MG63 (cell line): ENCODE data around the gene SNRPD3. TPM values are rescaled to one million over a fixed set of nuclear protein-coding genes. Genes with fewer than 3 reads are reported as not detected.
"Not testable (repeated sequence)": the region's sequence is repeated elsewhere in the genome, so short reads cannot be mapped to it uniquely, and the experiment has no call there.

Experiments
- DNase-seq: peaks from one replicate; pipeline ENCODE4 v3.0.0-alpha.2; 2020
- H3K27me3 ChIP-seq: fragments of 250-450 bp; sonication (Bioruptor Pico); 2 replicates; pipeline ENCODE4 v1.5.1; 2020; ENCODE audit warnings: mild to moderate bottlenecking, moderate library complexity
- H3K36me3 ChIP-seq: fragments of 250-450 bp; sonication (Bioruptor Pico); 2 replicates; pipeline ENCODE4 v1.5.1; 2020; ENCODE audit warnings: mild to moderate bottlenecking, moderate library complexity
- H3K4me3 ChIP-seq: fragments of 250-450 bp; sonication (Bioruptor Pico); 2 replicates; pipeline ENCODE4 v1.5.1; 2020; ENCODE audit warnings: mild to moderate bottlenecking, moderate library complexity
- H3K9me3 ChIP-seq: fragments of 250-450 bp; sonication (Bioruptor Pico); 2 replicates; pipeline ENCODE4 v1.5.1; 2020; ENCODE audit warnings: mild to moderate bottlenecking, moderate library complexity
- total RNA-seq: library from RNA; depleted of rRNA; stranded (reverse); fragments of >200 nt; shearing (Covaris generic); gene quantifications from 2 replicates; pipeline ENCODE4 v1.2.3, GENCODE V29; 2014; ENCODE audit warnings: low replicate concordance

The SNRPD3 gene
- total RNA-seq, 1 experiment from 2014 or later, result 110 TPM

DNA sequence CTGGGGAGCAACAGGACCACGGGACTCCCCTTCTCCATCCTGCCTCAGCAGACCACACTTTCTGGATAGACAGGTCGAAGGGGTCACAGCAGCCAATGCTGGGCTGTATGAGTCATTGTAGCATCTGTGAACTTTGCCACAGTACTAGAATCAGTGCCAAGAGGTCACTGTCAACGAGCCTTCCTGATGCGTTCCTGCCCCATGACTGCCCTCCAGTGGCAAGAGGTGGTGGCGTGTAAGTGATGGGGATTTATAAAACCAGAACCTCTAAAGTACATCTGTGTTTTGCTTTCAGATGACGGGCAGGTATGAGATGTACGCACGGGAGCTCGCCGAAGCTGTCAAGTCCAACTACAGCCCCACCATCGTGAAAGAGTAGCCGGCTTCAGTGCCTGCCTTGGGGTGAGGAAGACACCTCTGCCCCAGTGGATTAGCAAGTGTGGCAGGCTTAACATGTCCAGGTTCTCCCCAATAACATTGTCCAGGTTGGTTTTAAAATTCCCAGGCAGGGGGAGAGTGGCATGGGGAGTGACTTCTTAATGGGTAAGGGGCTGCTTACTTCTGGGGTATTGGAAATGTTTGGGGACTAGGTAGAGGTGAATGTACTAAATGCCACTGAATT is 30.3 kb upstream of the SNRPD3 start:
- H3K27me3 ChIP-seq, result no peaks in the 10 kb centered on the region; the same call in 1 of the 2 replicates
- DNase-seq, result peak; percentile 71
- no peaks in the 10 kb centered on the region for H3K36me3 ChIP-seq
- H3K9me3 ChIP-seq, result no peaks in the 10 kb centered on the region
- H3K4me3 ChIP-seq, result no peak overlapping the region

DNA sequence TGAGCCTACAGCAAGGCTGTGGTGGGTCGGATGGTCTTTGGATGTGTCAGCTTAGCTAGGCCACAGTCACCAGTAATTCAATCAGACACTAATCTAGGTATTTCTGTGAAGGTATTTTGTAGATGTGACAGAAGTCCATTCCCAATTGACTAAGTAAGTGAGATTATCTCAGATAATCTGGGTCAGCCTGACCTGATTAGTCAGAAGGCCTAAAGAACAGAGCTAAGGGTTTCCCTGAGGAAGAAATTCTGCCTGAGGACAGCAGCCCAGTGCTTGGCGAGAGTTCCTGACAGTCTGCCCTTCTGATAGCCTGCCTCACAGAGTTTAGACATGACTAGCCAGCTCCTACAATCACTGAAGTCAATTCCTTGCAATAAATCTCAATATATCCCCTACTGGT is 29.6 kb upstream of the SNRPD3 start:
- Histone ChIP-seq H3K4me3 (no peak overlapping the region), H3K9me3 (no peaks in the 10 kb centered on the region), H3K36me3 (no peaks in the 10 kb centered on the region), H3K27me3 (no peaks in the 10 kb centered on the region; the same call in 1 of the 2 replicates)
- no peak for DNase-seq

DNA sequence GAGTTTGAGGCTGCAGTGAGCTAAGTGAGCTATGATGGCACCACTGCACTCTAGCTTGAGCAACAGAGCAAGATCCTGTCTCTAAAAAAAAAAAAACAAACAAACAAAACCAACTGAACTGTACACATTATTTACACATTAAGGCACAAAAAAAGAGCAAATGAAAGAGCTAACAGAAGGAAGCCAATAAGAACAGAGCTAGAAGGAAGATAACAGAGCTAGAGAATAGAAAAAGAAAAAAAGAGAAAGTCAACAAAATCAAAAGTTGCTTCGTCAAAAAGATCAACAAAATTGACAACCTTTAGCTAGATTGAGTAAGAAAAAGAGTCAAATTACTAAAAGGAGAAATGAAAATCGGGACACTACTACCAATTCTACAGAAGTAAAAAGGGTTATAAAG is 25.9 kb upstream of the SNRPD3 start:
- H3K27me3 ChIP-seq, result no peaks in the 10 kb centered on the region; the same call in 1 of the 2 replicates
- H3K4me3 ChIP-seq, result no peak overlapping the region
- H3K36me3 ChIP-seq, result no peaks in the 10 kb centered on the region
- no peaks in the 10 kb centered on the region for H3K9me3 ChIP-seq
- DNase-seq, result no peak

DNA sequence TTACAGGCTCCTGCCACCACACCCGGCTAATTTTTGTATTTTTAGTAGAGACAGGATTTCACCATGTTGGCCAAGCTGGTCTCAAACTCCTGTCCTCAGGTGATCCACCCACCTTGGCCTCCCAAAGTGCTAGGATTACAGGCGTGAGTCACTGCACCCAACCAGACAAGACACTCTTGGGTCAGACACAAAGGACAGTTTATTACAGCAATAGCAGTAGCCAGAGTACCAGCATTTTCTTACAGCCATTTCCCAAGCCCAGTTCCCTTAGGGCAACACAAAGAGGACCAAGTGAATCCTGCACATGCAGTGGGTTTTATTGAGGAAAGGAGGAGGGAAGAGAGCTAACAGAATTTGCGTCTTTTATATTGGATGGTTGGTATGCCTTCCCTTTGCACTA is 24.8 kb upstream of the SNRPD3 start:
- H3K9me3 ChIP-seq, DNase-seq, H3K36me3 ChIP-seq, H3K27me3 ChIP-seq, H3K4me3 ChIP-seq: not testable (repeated sequence)

DNA sequence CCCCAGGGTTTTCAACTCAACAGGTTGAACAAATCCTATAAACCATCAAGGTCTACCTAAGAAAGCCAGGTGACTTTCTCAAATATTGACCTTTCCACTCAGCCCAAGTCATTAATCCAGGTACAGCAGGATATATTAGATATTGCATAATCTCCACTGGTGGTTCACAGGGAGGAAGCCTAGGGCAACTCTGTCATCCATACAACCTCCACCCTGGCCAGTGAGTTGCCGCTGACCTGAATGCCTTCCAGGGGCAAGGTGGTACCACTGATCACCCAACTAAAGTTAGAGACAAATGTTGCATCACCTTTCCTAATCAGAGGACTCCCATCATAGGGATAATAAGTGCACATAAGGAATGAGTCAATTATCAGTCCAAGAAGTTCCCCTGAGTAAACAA is 23.7 kb upstream of the SNRPD3 start:
- no peaks in the 10 kb centered on the region; the same call in 1 of the 2 replicates for H3K27me3 ChIP-seq
- no peak overlapping the region for H3K4me3 ChIP-seq
- no peaks in the 10 kb centered on the region for H3K9me3 ChIP-seq
- no peaks in the 10 kb centered on the region for H3K36me3 ChIP-seq
- no peak for DNase-seq

DNA sequence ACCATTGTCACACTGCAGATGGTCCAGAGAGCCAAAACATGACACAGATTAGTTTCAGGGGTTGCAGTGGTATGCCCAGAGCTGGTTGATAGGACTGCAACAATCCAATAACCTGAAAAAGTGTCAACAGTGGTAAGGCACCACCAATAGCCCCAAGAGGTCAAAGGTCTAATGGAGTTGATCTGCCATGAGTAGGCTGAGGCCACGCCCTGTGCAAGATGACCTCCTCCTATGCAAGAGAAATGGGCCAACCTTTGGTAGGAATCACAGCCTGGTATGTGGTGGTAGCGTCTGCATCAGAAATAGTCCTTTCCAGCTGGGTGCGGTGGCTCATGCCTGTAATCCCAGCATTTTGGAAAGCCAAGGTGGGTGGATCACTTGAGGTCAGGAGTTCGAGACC is 20.5 kb upstream of the SNRPD3 start:
- Histone ChIP-seq H3K4me3 (no peak overlapping the region), H3K9me3 (no peaks in the 10 kb centered on the region), H3K27me3 (no peaks in the 10 kb centered on the region), H3K36me3 (peaks cover 2% of the 10 kb centered on the region; the same call in 1 of the 2 replicates)
- no peak for DNase-seq

DNA sequence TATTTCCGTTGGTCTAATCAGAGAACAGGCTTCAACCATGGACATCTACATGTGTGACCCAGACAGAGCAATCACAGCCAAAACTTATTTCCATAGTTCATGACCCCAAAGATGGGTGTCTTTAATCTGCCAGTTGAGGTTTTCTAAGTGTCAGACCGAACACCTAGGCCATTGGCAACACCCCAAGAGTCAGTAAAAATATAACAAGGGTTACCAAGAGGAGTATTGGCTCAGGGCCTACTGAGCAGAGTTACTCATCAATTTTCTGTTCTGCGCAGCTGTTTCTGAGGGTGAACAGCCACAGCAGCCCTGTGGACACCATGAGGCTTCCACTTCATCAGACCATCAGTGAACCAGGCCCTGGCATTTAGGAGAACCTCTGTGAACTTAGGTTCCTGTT is 19.7 kb upstream of the SNRPD3 start:
- peaks cover 2% of the 10 kb centered on the region for H3K36me3 ChIP-seq
- H3K27me3 ChIP-seq, result no peaks in the 10 kb centered on the region
- no peak for DNase-seq
- no peak overlapping the region for H3K4me3 ChIP-seq
- H3K9me3 ChIP-seq, result no peaks in the 10 kb centered on the region

DNA sequence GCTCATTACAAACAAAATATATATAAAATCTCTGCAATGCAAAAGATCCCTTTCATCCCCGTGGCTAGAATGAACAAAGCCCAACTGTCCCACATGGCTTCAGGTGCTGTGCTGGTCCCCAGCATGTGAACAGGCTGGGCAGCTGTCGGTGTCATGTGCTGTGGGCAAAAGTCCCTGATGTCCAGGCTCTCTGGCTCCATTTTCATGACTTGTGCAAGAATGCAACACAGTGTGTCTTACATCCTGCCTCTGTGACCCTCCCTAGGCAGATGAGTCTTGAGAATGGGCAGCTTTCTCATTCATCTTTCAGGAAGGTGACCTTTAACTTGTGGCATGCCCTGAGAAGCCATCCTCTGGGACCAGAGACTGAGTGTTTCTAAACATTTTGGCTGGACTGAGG is 15.3 kb upstream of the SNRPD3 start:
- Histone ChIP-seq H3K36me3 (peaks cover 30% of the 10 kb centered on the region), H3K27me3 (no peaks in the 10 kb centered on the region), H3K4me3 (no peak overlapping the region), H3K9me3 (no peaks in the 10 kb centered on the region)
- DNase-seq, result no peak

DNA sequence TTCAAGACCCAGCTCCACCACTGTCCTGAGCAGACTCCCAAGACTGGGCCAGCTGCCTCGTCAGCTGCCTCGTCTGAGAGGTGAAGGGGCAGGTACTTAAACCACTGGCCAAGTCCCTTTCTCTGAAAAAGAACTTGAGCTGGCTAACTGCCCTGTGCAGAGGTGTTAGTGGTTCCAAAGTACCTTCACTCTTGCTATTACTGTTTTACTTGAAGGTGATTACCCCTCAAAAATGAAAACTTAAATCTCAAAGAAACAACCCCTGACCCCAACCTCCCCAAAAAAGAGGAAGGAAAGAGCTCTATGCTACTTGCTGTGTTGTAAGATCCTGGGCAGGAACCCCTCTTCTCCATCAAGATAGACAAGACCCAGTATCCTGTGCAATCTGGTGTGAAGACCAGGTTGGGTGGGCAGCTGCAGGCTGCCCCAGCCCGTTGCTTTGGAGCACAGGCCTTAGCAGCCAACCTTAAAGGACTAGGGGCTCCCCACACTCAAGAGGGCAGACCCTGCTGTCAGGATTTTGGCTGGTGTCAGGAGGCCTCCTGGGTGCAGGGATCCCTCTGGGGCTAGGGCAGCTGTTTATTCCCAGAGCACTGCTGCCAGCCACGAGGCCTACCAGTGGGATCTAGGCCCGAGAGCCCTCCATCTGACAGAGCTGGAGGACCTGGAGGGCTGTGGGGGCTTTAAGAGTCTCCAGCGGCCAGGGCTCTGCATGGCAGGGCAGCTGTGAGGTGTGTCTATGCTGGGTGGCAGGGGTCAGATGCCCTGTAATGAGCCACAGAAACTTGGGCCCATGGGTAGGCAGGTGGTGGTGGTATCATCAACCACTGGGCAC is 13.9 kb upstream of the SNRPD3 start:
- no peaks in the 10 kb centered on the region for H3K9me3 ChIP-seq
- peaks cover 36% of the 10 kb centered on the region for H3K36me3 ChIP-seq
- DNase-seq, result no peak
- no peak overlapping the region for H3K4me3 ChIP-seq
- H3K27me3 ChIP-seq, result no peaks in the 10 kb centered on the region

DNA sequence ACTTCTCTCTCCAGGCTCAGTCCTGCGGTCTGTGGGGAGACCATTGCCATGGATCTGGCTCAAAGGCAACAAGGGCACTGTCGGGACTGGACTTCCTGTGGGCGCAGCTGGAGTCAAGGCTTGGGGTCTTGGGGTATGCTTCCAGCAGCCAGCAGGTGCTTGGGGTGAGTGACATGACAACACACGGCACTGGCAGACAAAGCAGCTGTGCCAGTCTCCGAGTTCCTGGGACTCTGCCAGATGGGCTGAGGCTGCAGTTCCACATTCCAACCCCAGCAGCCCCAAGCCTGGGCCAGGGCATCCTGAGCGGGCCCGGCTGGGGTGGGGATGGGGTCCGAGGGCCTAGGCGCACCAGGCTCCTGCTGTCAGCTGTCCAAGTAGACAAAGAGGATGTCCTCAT is 13.2 kb upstream of the SNRPD3 start:
- Histone ChIP-seq H3K9me3 (no peaks in the 10 kb centered on the region), H3K4me3 (no peak overlapping the region), H3K36me3 (peaks cover 42% of the 10 kb centered on the region), H3K27me3 (no peaks in the 10 kb centered on the region)
- DNase-seq, result no peak

DNA sequence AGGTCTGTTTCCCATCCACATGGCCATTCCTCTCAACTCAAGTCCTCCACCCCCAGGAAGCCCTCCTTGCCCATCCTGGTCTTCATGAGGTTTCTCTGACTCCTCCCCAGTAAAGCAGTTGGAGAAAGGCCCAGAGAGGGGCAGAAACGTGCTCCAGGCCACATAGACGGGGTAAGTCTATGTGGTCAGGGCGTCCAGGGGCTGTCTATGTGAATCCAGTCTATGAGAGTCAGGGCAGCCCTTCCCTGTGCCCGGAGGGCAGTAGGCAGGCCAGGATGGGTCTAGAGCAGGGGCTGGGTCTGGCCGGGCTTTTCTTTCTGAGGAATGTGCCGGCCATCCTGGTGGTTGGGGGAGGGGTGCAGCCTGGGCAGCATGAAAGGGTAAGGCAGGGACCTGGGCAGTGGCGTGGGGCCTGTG is 12.6 kb upstream of the SNRPD3 start:
- Histone ChIP-seq H3K36me3 (peaks cover 43% of the 10 kb centered on the region), H3K9me3 (no peaks in the 10 kb centered on the region), H3K4me3 (no peak overlapping the region), H3K27me3 (no peaks in the 10 kb centered on the region)
- DNase-seq, result no peak

DNA sequence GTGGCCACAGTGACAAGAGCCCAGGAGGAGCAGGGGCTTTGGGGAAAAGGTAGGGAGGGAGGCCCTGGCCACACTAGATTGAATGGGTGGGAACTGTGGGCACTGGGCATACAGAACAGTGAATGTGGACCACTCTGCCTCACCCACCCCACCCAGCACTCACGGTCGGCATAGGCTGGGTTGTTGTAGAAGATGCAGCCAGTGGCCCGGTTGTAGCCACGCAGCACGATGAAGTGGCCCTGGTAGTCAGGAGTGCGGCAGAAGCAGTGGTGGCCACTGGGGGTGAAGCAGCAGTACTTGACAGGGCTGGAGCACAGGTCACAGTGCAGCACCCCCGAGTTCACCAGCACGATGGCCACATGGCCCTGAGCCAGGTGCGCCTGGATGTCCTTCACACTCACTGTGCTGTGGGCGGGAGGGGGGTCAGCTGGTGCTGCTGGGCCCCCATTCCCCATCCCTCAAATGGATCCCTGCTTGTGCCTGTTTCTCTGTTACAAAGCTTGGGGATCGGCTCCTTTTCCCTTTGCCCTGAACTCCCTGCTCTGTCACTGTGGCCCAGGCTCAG is 12.0 kb upstream of the SNRPD3 start:
- Histone ChIP-seq H3K9me3 (no peaks in the 10 kb centered on the region), H3K36me3 (peaks cover 46% of the 10 kb centered on the region), H3K4me3 (no peak overlapping the region), H3K27me3 (no peaks in the 10 kb centered on the region)
- DNase-seq, result no peak

DNA sequence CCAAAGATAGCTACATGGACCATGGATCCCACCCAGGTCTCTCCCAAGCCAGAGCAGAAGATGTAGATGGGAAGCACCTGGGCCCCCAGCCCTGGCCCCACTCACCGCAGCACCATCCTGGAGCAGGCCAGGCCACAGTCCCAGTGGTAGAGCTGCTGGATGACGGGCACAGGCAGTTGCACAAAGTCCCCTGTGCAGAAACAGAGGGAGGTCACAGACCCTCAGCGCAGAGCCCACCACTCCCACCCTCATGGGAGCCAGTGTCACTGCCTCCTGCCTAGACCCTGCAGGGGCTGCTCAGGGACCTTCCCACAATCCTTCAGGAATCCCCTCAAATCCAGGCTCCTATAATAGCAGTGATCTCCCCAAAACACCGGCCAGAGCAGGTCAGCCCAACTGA is 7.0 kb upstream of the SNRPD3 start:
- H3K36me3 ChIP-seq, result peaks cover 31% of the 10 kb centered on the region

DNA sequence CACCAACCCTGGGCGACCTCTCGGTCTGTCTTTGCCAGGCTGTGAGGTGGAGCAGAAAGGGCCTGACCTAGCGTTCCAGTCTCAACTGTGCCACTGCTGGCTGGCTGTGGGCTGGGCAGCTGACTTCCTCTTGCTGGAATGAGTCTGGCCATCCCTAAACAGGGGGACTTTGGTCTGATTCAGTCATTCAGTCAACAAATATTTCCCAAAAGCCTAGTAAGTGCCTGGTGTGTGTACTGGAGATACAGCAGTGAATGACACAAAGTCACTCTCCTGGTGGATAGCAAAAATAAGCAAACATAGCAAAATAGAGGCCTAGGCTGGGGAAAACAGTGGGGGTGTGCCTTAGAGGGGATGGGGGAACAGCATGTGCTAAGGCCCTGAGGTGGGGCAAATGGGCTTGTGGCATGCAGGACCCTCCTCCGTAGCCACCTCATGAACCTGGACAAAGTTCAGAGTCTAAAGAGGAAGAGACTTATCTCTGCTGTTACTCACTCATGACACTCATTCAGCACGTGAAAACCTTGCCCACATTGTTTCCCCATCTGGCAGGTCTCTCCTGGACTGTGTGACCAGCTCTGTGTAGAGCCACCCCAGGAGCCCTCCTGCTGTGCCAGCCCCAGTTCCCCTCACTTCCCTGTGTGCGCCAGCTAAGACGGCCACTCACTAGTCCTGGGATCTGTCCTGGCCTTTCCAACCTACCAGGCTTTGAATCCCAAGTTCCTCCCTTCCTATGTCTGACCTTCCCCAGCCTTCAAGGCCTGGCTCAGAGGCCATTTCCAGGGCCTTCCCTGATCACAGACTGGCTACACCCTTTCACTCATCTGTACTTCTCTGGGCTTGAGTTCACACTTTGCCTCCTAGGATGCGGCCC is 5.5 kb upstream of the SNRPD3 start:
- DNase-seq, result no peak
- no peak overlapping the region for H3K4me3 ChIP-seq
- no peaks in the 10 kb centered on the region for H3K27me3 ChIP-seq

More for the DNA sequence above, 7.0 kb upstream of the SNRPD3 start:
- DNase-seq, result no peak
- Histone ChIP-seq H3K9me3 (no peaks in the 10 kb centered on the region), H3K4me3 (no peak overlapping the region), H3K27me3 (no peaks in the 10 kb centered on the region)

DNA sequence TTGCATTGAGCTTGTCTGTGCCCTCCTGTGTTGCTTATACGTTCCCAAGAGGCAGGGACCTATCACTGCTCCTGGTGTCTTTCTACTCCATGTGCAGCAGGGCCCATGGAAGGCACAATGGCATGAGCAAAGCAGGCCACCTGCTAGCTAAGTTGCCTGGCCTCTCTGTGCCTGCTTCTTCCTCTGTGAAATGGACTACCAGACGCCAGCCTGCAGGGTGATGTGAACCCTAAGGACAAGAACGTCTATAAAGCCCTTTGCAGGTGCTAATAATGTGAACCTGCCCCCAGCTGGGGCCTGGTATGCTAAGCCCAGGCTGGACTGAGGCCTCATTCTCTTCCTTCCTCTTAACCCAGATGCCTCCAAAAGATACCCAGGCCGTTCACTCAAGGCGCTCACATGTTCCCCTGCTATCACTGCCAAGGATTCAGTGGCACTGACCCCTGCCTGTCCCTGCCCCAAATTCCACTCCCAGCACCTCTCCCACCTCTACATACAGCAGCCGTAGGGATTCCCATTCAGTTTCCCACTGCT is 4.8 kb upstream of the SNRPD3 start:
- H3K36me3 ChIP-seq, result peaks cover 20% of the 10 kb centered on the region
- H3K27me3 ChIP-seq, result no peaks in the 10 kb centered on the region
- H3K4me3 ChIP-seq, result no peak overlapping the region
- no peaks in the 10 kb centered on the region for H3K9me3 ChIP-seq
- no peak for DNase-seq

More for the DNA sequence above, 5.5 kb upstream of the SNRPD3 start:
- Histone ChIP-seq H3K9me3 (no peaks in the 10 kb centered on the region), H3K36me3 (peaks cover 23% of the 10 kb centered on the region)

DNA sequence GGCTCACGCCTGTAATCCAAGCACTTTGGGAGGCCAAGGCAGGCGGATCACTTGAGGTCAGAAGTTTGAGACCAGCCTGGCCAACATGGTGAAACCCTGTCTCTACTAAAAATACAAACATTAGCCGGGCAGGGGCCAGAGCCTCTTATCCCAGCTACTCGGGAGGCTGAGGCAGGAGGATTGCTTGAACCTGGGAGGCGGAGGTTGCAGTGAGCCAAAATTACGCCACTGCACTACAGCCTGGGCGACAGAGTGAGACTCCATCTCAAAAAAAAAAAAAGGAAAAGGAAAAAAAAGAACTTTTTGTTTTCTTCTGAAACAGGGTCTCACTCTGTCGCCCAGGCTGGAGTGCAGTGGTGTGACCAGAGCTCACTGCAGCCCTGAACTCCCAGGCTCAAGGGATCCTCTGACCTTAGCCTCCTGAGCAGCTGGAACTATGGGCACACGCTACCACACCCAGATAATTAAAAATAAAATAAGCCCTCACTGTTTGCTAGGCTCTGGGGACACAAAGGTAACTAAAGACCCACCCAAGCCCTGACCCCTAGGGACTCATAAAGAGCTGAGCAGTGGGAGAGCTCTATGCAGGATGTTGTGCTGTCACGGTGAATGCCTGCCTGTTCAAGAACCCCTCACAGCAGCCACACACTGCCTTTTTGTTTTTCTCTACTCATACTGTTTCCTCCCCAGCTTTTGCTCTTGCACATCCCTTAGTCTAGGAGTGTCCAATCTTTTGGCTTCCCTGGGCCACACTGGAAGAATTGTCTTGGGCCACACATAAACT is 3.1 kb upstream of the SNRPD3 start:
- H3K9me3 ChIP-seq, DNase-seq, H3K4me3 ChIP-seq, H3K27me3 ChIP-seq: not testable (repeated sequence)
- H3K36me3 ChIP-seq, result peaks cover 21% of the 10 kb centered on the region
